ENCODE measurements around the gene WDR70. TPM values are rescaled to one million over a fixed set of nuclear protein-coding genes. Genes with fewer than 3 reads are reported as not detected.

The WDR70 gene
- total and polyA plus RNA-seq, 2 of the 8 experiments (the other 6 are each of a cell fraction or from before 2014, with no cell fraction given) = 10.6 to 37.4 TPM

GRCh38 chr5:37667430-37667829, 288.3 kb downstream of the WDR70 start:
- Histone ChIP-seq H3K4me1 (replicated peaks in 1 of 4; ENCODE audit: control insufficient read depth in 3 of 4, insufficient read depth in 4 of 4, low read length in 3 of 4) (peaks cover 0 to 3% (median 0%) of the 10 kb centered on the region in 4 experiments; a peak in 1 of 7 replicates), H2BK120ac (replicated peaks; ENCODE audit: low read depth, low read length) (no peak overlapping the region), H2BK12ac (ENCODE audit: low read depth, low read length) (no peak overlapping the region), H3K27ac (ENCODE audit: low read depth, low read length) (no peak overlapping the region), H3K27me3 (replicated peaks in 1 of 4; ENCODE audit: control insufficient read depth in 3 of 4, extremely low read depth in 1 of 4, insufficient read depth in 3 of 4, low read length in 3 of 4) (no peaks in the 10 kb centered on the region; a peak in 1 of 7 replicates), H2BK5ac (ENCODE audit: low read depth, low read length) (no peak overlapping the region), H3K4me2 (ENCODE audit: insufficient read depth in 1 of 2, low read depth in 2 of 2, low read length in 2 of 2) (no peak overlapping the region), H3K4me3 (ENCODE audit: extremely low read depth in 1 of 4, insufficient read depth in 2 of 4, low read depth in 3 of 4, low read length in 4 of 4) (no peak overlapping the region), H3K9me3 (ENCODE audit: insufficient read depth in 2 of 2, low read depth in 1 of 2, low read length in 1 of 2) (no peaks in the 10 kb centered on the region), H3K36me3 (ENCODE audit: control insufficient read depth in 2 of 4, insufficient read depth in 4 of 4, low read length in 3 of 4) (no peaks in the 10 kb centered on the region), H2BK20ac (ENCODE audit: low read length) (no peak overlapping the region), H2AK5ac (ENCODE audit: low read depth, low read length) (no peak overlapping the region), H3K18ac (ENCODE audit: extremely low read depth, low read length) (no peak overlapping the region), H3K79me1 (ENCODE audit: low read depth, low read length) (no peaks in the 10 kb centered on the region), H4K5ac (ENCODE audit: insufficient read length, low read depth, low read length) (no peak overlapping the region), H2BK15ac (ENCODE audit: low read length) (no peak overlapping the region), H3K23me2 (ENCODE audit: low read depth, low read length) (no peaks in the 10 kb centered on the region), H3K9ac (replicated peaks in 1 of 4; ENCODE audit: extremely low read depth in 1 of 4, low read depth in 3 of 4, low read length in 3 of 4) (no peak overlapping the region), H3K56ac (replicated peaks; ENCODE audit: insufficient read length, low read depth, low read length) (no peak overlapping the region), H2AFZ (ENCODE audit: low read length) (no peak overlapping the region), H3K14ac (ENCODE audit: insufficient read length) (no peak overlapping the region), H4K8ac (ENCODE audit: extremely low read depth, insufficient read depth, low read length) (no peak overlapping the region), H3K23ac (ENCODE audit: insufficient read length) (no peak overlapping the region), H3K4ac (replicated peaks; ENCODE audit: insufficient read length, low read depth, low read length) (no peak overlapping the region), H3K79me2 (ENCODE audit: control insufficient read depth in 1 of 2, insufficient read depth in 2 of 2, low read length in 2 of 2) (no peaks in the 10 kb centered on the region), H4K20me1 (replicated peaks in 1 of 2; ENCODE audit: control insufficient read depth in 1 of 2, insufficient read depth in 2 of 2, low read length in 2 of 2) (no peaks in the 10 kb centered on the region), H4K91ac (replicated peaks; ENCODE audit: insufficient read length, low read length) (no peak overlapping the region)
- DNase-seq (ENCODE audit: low read depth in 1 of 2, low spot score in 2 of 2) (no peak), FAIRE-seq (no peak)
- TF ChIP-seq SP2 (IDR thresholded peaks at IDR 0.05; ENCODE audit: low read length) (no peak), RXRA (IDR thresholded peaks at IDR 0.05; ENCODE audit: insufficient read depth, low read depth, low read length) (no peak), HDAC6 (IDR thresholded peaks at IDR 0.05; ENCODE audit: low read depth, low read length) (no peak), SIX5 (IDR thresholded peaks at IDR 0.05; ENCODE audit: low read depth, low read length) (no peak), KDM4A (IDR thresholded peaks at IDR 0.05; ENCODE audit: low read depth, low read length, severe bottlenecking) (no peak), EGR1 (IDR thresholded peaks at IDR 0.05; ENCODE audit: borderline replicate concordance, low read depth, low read length) (no peak), SRF (IDR thresholded peaks at IDR 0.05; ENCODE audit: low read depth, low read length) (no peak), BCL11A (IDR thresholded peaks at IDR 0.05; ENCODE audit: low read depth in 2 of 2, low read length in 2 of 2) (no peak), NRF1 (IDR thresholded peaks at IDR 0.05; ENCODE audit: low read depth, low read length) (no peak), SIN3A (conservative IDR thresholded peaks at IDR 0.05 in 1 of 2, IDR thresholded peaks at IDR 0.05 in 1 of 2; ENCODE audit: low read depth in 1 of 2, low read length in 2 of 2) (no peak), JUN (IDR thresholded peaks at IDR 0.05; ENCODE audit: low read depth, low read length) (no peak), BRCA1 (IDR thresholded peaks at IDR 0.05; ENCODE audit: low read depth, low read length) (no peak), ATF3 (IDR thresholded peaks at IDR 0.05; ENCODE audit: insufficient read depth, low read depth, low read length) (no peak), SUZ12 (IDR thresholded peaks at IDR 0.05; ENCODE audit: low read length) (no peak)
- CTCF ChIA-PET (ENCODE audit: partially characterized antibody) = interaction anchor here (1.3 to 1.7 kb wide), 2 partner anchors 11 to 56 kb away, joined by 3 to 4 read pairs; no protein-coding TSS in a partner anchor
- POLR2A ChIA-PET (ENCODE audit: partially characterized antibody) = no interaction called here
